GM23338 (cell line): ENCODE results near the gene GRPR. TPM values are rescaled to one million over a fixed set of nuclear protein-coding genes. Genes with fewer than 3 reads are reported as not detected.

Experiments used
- ATAC-seq: fragments of 200-7000 bp; cut with Tn5 transposase; 3 replicates; pipeline ENCODE4 v1.9.1; 2020
- DNase-seq: peaks from one replicate; pipeline ENCODE4 v3.0.0-alpha.2; 2015; ENCODE audit warnings: low spot score
- H2AFZ ChIP-seq: fragments of 200-600 bp; sonication (generic); 2 replicates; pipeline ENCODE4 v1.8.0; 2016; ENCODE audit warnings: antibody characterized with exemption, mild to moderate bottlenecking, moderate library complexity
- H3F3A ChIP-seq: fragments of 200-600 bp; sonication (generic); replicated peaks from 2 replicates; pipeline ENCODE4 v1.8.0; 2017; ENCODE audit warnings: antibody characterized with exemption, mixed run types, low read depth
- H3K27ac ChIP-seq: fragments of 200-600 bp; sonication (generic); 2 replicates; pipeline ENCODE4 v1.6.1; 2016; ENCODE audit warnings: low read depth
- H3K27me3 ChIP-seq: fragments of 200-600 bp; sonication (generic); 2 replicates; pipeline ENCODE4 v1.8.0; 2016; ENCODE audit warnings: mild to moderate bottlenecking, mixed run types, moderate library complexity; ENCODE audit not compliant: insufficient read depth
- H3K36me3 ChIP-seq: fragments of 200-600 bp; sonication (generic); 2 replicates; pipeline ENCODE4 v1.8.0; 2016; ENCODE audit warnings: mild to moderate bottlenecking; ENCODE audit not compliant: insufficient read depth
- H3K4me1 ChIP-seq: fragments of 200-600 bp; sonication (generic); 2 replicates; pipeline ENCODE4 v1.8.0; 2016; ENCODE audit warnings: mild to moderate bottlenecking, moderate library complexity; ENCODE audit not compliant: insufficient read depth
- H3K4me2 ChIP-seq: fragments of 200-600 bp; sonication (generic); 2 replicates; pipeline ENCODE4 v1.7.1; 2017; ENCODE audit warnings: mixed run types
- H3K4me3 ChIP-seq: fragments of 200-600 bp; sonication (generic); 2 replicates; pipeline ENCODE4 v1.6.1; 2016; ENCODE audit warnings: mixed run types
- H3K79me2 ChIP-seq: fragments of 200-600 bp; sonication (generic); replicated peaks from 2 replicates; pipeline ENCODE4 v1.8.0; 2017; ENCODE audit warnings: mild to moderate bottlenecking; ENCODE audit not compliant: insufficient read depth
- H3K9me2 ChIP-seq: fragments of 200-600 bp; sonication (generic); 2 replicates; pipeline ENCODE4 v1.8.0; 2017; ENCODE audit not compliant: insufficient read depth
- H4K20me1 ChIP-seq: fragments of 200-600 bp; sonication (generic); replicated peaks from 2 replicates; pipeline ENCODE4 v1.8.0; 2017; ENCODE audit warnings: mild to moderate bottlenecking; ENCODE audit not compliant: insufficient read depth
- H3K27ac Mint-ChIP-seq: 2 replicates; pipeline ENCODE4 v1.8.0; 2020; ENCODE audit warnings: inconsistent platforms, mild to moderate bottlenecking, moderate library complexity, mixed read lengths
- H3K27me3 Mint-ChIP-seq: 3 replicates; pipeline ENCODE4 v1.8.0; 2022; ENCODE audit warnings: low read depth, mild to moderate bottlenecking, moderate library complexity, mixed read lengths, inconsistent platforms; ENCODE audit not compliant: insufficient read depth, poor library complexity
- H3K36me3 Mint-ChIP-seq: 3 replicates; pipeline ENCODE4 v1.8.0; 2021; ENCODE audit warnings: low read depth, mild to moderate bottlenecking, inconsistent platforms, moderate library complexity, mixed read lengths
- H3K4me1 Mint-ChIP-seq: 3 replicates; pipeline ENCODE4 v1.8.0; 2020; ENCODE audit warnings: mild to moderate bottlenecking, inconsistent platforms, mixed read lengths
- H3K4me3 Mint-ChIP-seq: 3 replicates; pipeline ENCODE4 v1.8.0; 2021; ENCODE audit warnings: moderate library complexity, mild to moderate bottlenecking, inconsistent platforms, mixed read lengths
- H3K9me3 Mint-ChIP-seq: 3 replicates; pipeline ENCODE4 v1.8.0; 2020; ENCODE audit warnings: moderate library complexity, mild to moderate bottlenecking, inconsistent platforms, mixed read lengths
- CREB1 ChIP-seq: fragments of 250-450 bp; sonication (Bioruptor Pico); IDR thresholded peaks from 2 replicates; pipeline ENCODE4 v1.5.0; 2020; ENCODE audit warnings: low read depth, mild to moderate bottlenecking, moderate library complexity
- ETS1 ChIP-seq: IDR thresholded peaks from 2 replicates; pipeline ENCODE4 v1.6.1; 2016; ENCODE audit warnings: antibody characterized with exemption
- EZH2 ChIP-seq: fragments of 200-600 bp; sonication (generic); IDR thresholded peaks from one replicate; pipeline ENCODE4 v1.8.0; 2017; ENCODE audit warnings: antibody characterized with exemption, mild to moderate bottlenecking, low read depth; ENCODE audit not compliant: unreplicated experiment
- EZH2phosphoT487 ChIP-seq: fragments of 200-600 bp; sonication (generic); IDR thresholded peaks from one replicate; pipeline ENCODE4 v1.8.1; 2018; ENCODE audit warnings: antibody characterized with exemption; ENCODE audit not compliant: unreplicated experiment
- JUNB ChIP-seq: IDR thresholded peaks from one replicate; pipeline ENCODE4 v1.6.1; 2016; ENCODE audit warnings: antibody characterized with exemption; ENCODE audit not compliant: unreplicated experiment
- NANOG ChIP-seq: IDR thresholded peaks from 2 replicates; pipeline ENCODE4 v1.6.1; 2016; ENCODE audit warnings: antibody characterized with exemption, borderline replicate concordance
- POLR2AphosphoS5 ChIP-seq: IDR thresholded peaks from 2 replicates; pipeline ENCODE4 v1.6.1; 2016; ENCODE audit warnings: antibody characterized with exemption, low read depth
- REST ChIP-seq: IDR thresholded peaks from one replicate; pipeline ENCODE4 v1.6.1; 2018; ENCODE audit warnings: antibody characterized with exemption; ENCODE audit not compliant: unreplicated experiment
- ZNF114 ChIP-seq: fragments of 250-450 bp; sonication (Bioruptor Pico); IDR thresholded peaks from 2 replicates; pipeline ENCODE4 v1.5.0; 2020; ENCODE audit warnings: mild to moderate bottlenecking, moderate library complexity
- ZNF331 ChIP-seq: fragments of 250-450 bp; sonication (Bioruptor Pico); IDR thresholded peaks from 2 replicates; pipeline ENCODE4 v1.5.0; 2020; ENCODE audit warnings: low read depth, mild to moderate bottlenecking, moderate library complexity
- polyA plus RNA-seq: library from polyadenylated mRNA; unstranded; fragments of >200 nt; fragmentation: Nextera tagmentation; extraction: Ambion mirVana; gene quantifications from 2 replicates; pipeline ENCODE4 v1.2.1, GENCODE V29; 2016
- total RNA-seq: library from RNA; depleted of rRNA; stranded (reverse); fragments of >200 nt; shearing (Covaris generic); gene quantifications from 2 replicates; pipeline ENCODE4 v1.2.3, GENCODE V29; 2014
- TF ChIP-seq, protein P1 (sequence below), 2 experiments: fragments of 200-600 bp in 1 of 2; sonication (generic) in 1 of 2; conservative IDR thresholded peaks; 2 replicates each; pipeline versions ENCODE4 v1.5.1 to v1.6.1; 2016 to 2017; ENCODE audit warnings: antibody characterized with exemption in 2 of 2, low read depth in 2 of 2, mild to moderate bottlenecking in 2 of 2, moderate library complexity in 1 of 2

Gene GRPR
- total and polyA plus RNA-seq, 2 experiments from 2014 or later: 13.4 to 14.3 TPM

- TF ChIP-seq ETS1: no peak
- no peak for TF ChIP-seq POLR2AphosphoS5
- TF ChIP-seq EZH2: no peak
- no peak for TF ChIP-seq NANOG
- TF ChIP-seq, protein P1, sequence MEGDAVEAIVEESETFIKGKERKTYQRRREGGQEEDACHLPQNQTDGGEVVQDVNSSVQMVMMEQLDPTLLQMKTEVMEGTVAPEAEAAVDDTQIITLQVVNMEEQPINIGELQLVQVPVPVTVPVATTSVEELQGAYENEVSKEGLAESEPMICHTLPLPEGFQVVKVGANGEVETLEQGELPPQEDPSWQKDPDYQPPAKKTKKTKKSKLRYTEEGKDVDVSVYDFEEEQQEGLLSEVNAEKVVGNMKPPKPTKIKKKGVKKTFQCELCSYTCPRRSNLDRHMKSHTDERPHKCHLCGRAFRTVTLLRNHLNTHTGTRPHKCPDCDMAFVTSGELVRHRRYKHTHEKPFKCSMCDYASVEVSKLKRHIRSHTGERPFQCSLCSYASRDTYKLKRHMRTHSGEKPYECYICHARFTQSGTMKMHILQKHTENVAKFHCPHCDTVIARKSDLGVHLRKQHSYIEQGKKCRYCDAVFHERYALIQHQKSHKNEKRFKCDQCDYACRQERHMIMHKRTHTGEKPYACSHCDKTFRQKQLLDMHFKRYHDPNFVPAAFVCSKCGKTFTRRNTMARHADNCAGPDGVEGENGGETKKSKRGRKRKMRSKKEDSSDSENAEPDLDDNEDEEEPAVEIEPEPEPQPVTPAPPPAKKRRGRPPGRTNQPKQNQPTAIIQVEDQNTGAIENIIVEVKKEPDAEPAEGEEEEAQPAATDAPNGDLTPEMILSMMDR (conservative IDR thresholded peaks at IDR 0.05; ENCODE audit: low read depth in 2 of 2): no peak
- no peak for TF ChIP-seq JUNB
- no peak for TF ChIP-seq EZH2phosphoT487
- TF ChIP-seq ZNF331 (CRISPR knock-in tag): no peak
Measured at GRCh38 chrX:16076834-16077233, 46.5 kb upstream of the GRPR start (continued).

DNA sequence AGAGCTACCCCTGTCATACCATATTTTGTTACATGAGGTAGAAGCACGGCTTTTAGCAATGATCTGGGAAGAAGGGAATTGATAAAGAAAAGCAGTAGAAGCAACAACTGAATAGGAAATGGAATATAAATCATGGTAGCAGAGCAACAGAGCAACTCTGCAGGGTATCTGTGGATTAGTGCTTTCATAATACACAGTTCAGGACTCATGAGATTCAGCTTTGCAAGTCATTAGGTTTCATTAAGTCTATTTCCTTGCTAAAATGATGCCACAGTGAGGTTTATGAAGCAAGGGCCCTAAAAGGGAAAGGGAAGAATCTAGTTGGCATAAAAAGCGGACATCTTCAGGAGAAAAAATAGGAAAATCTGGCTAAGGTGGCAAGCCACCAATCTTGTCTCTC lies 45.6 kb upstream of the GRPR start:
- Mint-ChIP-seq H3K4me3 (no peak overlapping the region), H3K27me3 (no peaks in the 10 kb centered on the region), H3K27ac (peak overlapping the region; percentile 51; the same call in 1 of the 2 replicates), H3K4me1 (peaks cover 11% of the 10 kb centered on the region), H3K36me3 (peaks cover 5% of the 10 kb centered on the region; the same call in 1 of the 3 replicates), H3K9me3 (no peaks in the 10 kb centered on the region)
- Histone ChIP-seq H3K79me2 (no peaks in the 10 kb centered on the region), H3K4me2 (no peak overlapping the region), H3K27me3 (no peaks in the 10 kb centered on the region), H3K4me3 (no peak overlapping the region), H3K36me3 (no peaks in the 10 kb centered on the region), H3K9me2 (no peaks in the 10 kb centered on the region), H3K4me1 (peaks cover 7% of the 10 kb centered on the region), H4K20me1 (no peaks in the 10 kb centered on the region), H3F3A (no peaks in the 10 kb centered on the region), H2AFZ (peak overlapping the region; percentile 35; the same call in 1 of the 2 replicates), H3K27ac (no peak overlapping the region)
- no peak for DNase-seq
- ATAC-seq: no peak
- TF ChIP-seq ZNF114 (CRISPR knock-in tag) (no peak), EZH2 (no peak), EZH2phosphoT487 (no peak), REST (no peak), CREB1 (CRISPR knock-in tag) (no peak), ZNF331 (CRISPR knock-in tag) (no peak), NANOG (no peak), ETS1 (no peak)
- TF ChIP-seq, protein P1 (conservative IDR thresholded peaks at IDR 0.05; ENCODE audit: low read depth in 2 of 2): no peak
